Suprapubic skin (tissue), 3 donors: Measurements from ENCODE around the gene PIKFYVE.

Experiments used
- POLR2AphosphoS5 ChIP-seq, 3 donors: sonication (generic); formaldehyde crosslinking; IDR thresholded peaks; one replicate each; pipeline ENCODE4 v1.6.1; 2017; ENCODE audit warnings: antibody characterized with exemption in 3 of 3
- TF ChIP-seq, protein P1 (sequence below), 2 donors: fragments of 200-600 bp in 1 of 2; fragments of 450-650 bp in 1 of 2; sonication (generic) in 1 of 2; IDR thresholded peaks; one replicate each; pipeline ENCODE4 v1.5.1; 2016 to 2019; ENCODE audit warnings: antibody characterized with exemption in 2 of 2, mild to moderate bottlenecking in 1 of 2, moderate library complexity in 1 of 2

- TF ChIP-seq, protein P1, sequence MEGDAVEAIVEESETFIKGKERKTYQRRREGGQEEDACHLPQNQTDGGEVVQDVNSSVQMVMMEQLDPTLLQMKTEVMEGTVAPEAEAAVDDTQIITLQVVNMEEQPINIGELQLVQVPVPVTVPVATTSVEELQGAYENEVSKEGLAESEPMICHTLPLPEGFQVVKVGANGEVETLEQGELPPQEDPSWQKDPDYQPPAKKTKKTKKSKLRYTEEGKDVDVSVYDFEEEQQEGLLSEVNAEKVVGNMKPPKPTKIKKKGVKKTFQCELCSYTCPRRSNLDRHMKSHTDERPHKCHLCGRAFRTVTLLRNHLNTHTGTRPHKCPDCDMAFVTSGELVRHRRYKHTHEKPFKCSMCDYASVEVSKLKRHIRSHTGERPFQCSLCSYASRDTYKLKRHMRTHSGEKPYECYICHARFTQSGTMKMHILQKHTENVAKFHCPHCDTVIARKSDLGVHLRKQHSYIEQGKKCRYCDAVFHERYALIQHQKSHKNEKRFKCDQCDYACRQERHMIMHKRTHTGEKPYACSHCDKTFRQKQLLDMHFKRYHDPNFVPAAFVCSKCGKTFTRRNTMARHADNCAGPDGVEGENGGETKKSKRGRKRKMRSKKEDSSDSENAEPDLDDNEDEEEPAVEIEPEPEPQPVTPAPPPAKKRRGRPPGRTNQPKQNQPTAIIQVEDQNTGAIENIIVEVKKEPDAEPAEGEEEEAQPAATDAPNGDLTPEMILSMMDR (IDR thresholded peaks at IDR 0.05) = no peak
- no peak for TF ChIP-seq POLR2AphosphoS5 (IDR thresholded peaks at IDR 0.05)
Observed at GRCh38 chr2:208224802-208225201, 41.3 kb upstream of the PIKFYVE start.
